ENCODE measurements around the gene EMID1. TPM values are rescaled to one million over a fixed set of nuclear protein-coding genes. Genes with fewer than 3 reads are reported as not detected.

The EMID1 gene
- polyA plus RNA-seq, 1 donor (not counting 4 experiments of a cell fraction or from before 2014, with no cell fraction given), result not detected

DNA sequence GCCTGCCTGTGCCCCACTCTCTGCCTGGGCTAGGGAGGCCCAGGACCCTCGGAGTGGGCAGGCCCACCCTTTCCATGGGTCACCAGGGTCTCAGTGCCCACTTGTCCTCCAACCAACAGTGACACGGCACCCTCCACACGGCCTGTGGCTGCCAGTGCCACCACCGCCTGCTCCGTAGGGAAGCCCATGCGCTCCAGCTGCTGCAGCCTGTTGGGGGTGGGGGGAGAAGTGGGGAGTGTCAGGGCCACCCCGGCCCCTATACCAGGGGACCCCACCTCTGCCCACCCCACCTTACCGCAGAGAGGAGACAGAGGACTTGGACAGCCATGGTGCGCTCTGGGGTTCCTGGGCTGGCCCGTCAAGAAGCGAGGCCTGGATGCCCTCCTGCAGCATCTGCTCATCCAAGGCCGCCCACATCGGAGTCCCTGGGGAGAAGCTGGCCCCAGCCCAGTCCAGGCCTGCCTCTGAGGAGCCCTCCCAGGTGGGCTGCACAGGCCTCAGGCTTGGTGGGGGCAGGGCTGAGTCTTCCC lies 54.4 kb downstream of the EMID1 start:
- peaks cover 3% of the 10 kb centered on the region for H4K20me1 ChIP-seq (ENCODE audit: control insufficient read depth, extremely low read depth, insufficient read depth, low read length)
- H3K4me3 ChIP-seq (ENCODE audit: control insufficient read depth in 2 of 3, extremely low read depth in 1 of 3, insufficient read depth in 2 of 3, low read depth in 1 of 3, low read length in 3 of 3), result no peak overlapping the region
- no peak overlapping the region for H2AFZ ChIP-seq (ENCODE audit: control insufficient read depth, low read length)
- H3K27me3 ChIP-seq (ENCODE audit: control insufficient read depth, extremely low read depth, insufficient read depth, low read length), result no peaks in the 10 kb centered on the region
- no peaks in the 10 kb centered on the region for H3K9me3 ChIP-seq (ENCODE audit: control insufficient read depth, low read depth, low read length)
- H3K79me2 ChIP-seq (ENCODE audit: control insufficient read depth, insufficient read depth, low read length), result no peaks in the 10 kb centered on the region
- no peak for TF ChIP-seq EZH2 (IDR thresholded peaks at IDR 0.05; ENCODE audit: low read length)
- TF ChIP-seq, protein P1, sequence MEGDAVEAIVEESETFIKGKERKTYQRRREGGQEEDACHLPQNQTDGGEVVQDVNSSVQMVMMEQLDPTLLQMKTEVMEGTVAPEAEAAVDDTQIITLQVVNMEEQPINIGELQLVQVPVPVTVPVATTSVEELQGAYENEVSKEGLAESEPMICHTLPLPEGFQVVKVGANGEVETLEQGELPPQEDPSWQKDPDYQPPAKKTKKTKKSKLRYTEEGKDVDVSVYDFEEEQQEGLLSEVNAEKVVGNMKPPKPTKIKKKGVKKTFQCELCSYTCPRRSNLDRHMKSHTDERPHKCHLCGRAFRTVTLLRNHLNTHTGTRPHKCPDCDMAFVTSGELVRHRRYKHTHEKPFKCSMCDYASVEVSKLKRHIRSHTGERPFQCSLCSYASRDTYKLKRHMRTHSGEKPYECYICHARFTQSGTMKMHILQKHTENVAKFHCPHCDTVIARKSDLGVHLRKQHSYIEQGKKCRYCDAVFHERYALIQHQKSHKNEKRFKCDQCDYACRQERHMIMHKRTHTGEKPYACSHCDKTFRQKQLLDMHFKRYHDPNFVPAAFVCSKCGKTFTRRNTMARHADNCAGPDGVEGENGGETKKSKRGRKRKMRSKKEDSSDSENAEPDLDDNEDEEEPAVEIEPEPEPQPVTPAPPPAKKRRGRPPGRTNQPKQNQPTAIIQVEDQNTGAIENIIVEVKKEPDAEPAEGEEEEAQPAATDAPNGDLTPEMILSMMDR (optimal IDR thresholded peaks at IDR 0.05 in 1 of 3, IDR thresholded peaks at IDR 0.05 in 1 of 3, conservative IDR thresholded peaks at IDR 0.05 in 1 of 3; ENCODE audit: extremely low read depth in 1 of 3, insufficient read depth in 2 of 3, low read length in 3 of 3), result no peak
- dilution Hi-C loops (cut with MboI; ENCODE audit: extremely low pct_ligation_motif_present, low sequenced_read_pairs), result no loop called here
- no peak overlapping the region for H3K9ac ChIP-seq (ENCODE audit: control insufficient read depth, extremely low read depth, insufficient read depth, low read length)
- peaks cover 2 to 10% of the 10 kb centered on the region in 2 experiments for H3K36me3 ChIP-seq (ENCODE audit: control insufficient read depth in 2 of 2, extremely low read depth in 1 of 2, insufficient read depth in 2 of 2, low read length in 2 of 2)
- no peaks in the 10 kb centered on the region for H3K4me1 ChIP-seq (ENCODE audit: control insufficient read depth, extremely low read depth, insufficient read depth, low read length)
- no peak overlapping the region for H3K27ac ChIP-seq (ENCODE audit: control insufficient read depth, insufficient read depth, low read length)
- no peak for FAIRE-seq
- H3K9me1 ChIP-seq (ENCODE audit: control insufficient read depth, extremely low read depth, insufficient read depth, low read length), result no peaks in the 10 kb centered on the region
- no peak overlapping the region for H3K4me2 ChIP-seq (ENCODE audit: control insufficient read depth, extremely low read depth, insufficient read depth, low read depth, low read length)
- no peak for DNase-seq (ENCODE audit: low read depth, low spot score)

GRCh38 chr22:29260601-29261315 lies 55.1 kb downstream of the EMID1 start:
- DNase-seq (ENCODE audit: low read depth, low spot score) (no peak), FAIRE-seq (no peak)
- H2AFZ ChIP-seq (ENCODE audit: control insufficient read depth, low read length), result no peak overlapping the region
- no peak overlapping the region for H3K4me3 ChIP-seq (ENCODE audit: control insufficient read depth in 2 of 3, extremely low read depth in 1 of 3, insufficient read depth in 2 of 3, low read depth in 1 of 3, low read length in 3 of 3)
- H3K79me2 ChIP-seq (ENCODE audit: control insufficient read depth, insufficient read depth, low read length), result no peaks in the 10 kb centered on the region
- no peaks in the 10 kb centered on the region for H3K27me3 ChIP-seq (ENCODE audit: control insufficient read depth, extremely low read depth, insufficient read depth, low read length)
- H3K27ac ChIP-seq (ENCODE audit: control insufficient read depth, insufficient read depth, low read length), result no peak overlapping the region
- no peaks in the 10 kb centered on the region for H3K9me3 ChIP-seq (ENCODE audit: control insufficient read depth, low read depth, low read length)
- dilution Hi-C loops (cut with MboI; ENCODE audit: extremely low pct_ligation_motif_present, low sequenced_read_pairs), result no loop called here
- H3K4me1 ChIP-seq (ENCODE audit: control insufficient read depth, extremely low read depth, insufficient read depth, low read length), result no peaks in the 10 kb centered on the region
- H3K36me3 ChIP-seq (ENCODE audit: control insufficient read depth in 2 of 2, extremely low read depth in 1 of 2, insufficient read depth in 2 of 2, low read length in 2 of 2), result peaks cover 8 to 14% of the 10 kb centered on the region in 2 experiments
- no peak overlapping the region for H3K9ac ChIP-seq (ENCODE audit: control insufficient read depth, extremely low read depth, insufficient read depth, low read length)
- TF ChIP-seq, protein P1 (optimal IDR thresholded peaks at IDR 0.05 in 1 of 3, IDR thresholded peaks at IDR 0.05 in 1 of 3, conservative IDR thresholded peaks at IDR 0.05 in 1 of 3; ENCODE audit: extremely low read depth in 1 of 3, insufficient read depth in 2 of 3, low read length in 3 of 3), result no peak
- no peak for TF ChIP-seq EZH2 (IDR thresholded peaks at IDR 0.05; ENCODE audit: low read length)
- peaks cover 3% of the 10 kb centered on the region for H4K20me1 ChIP-seq (ENCODE audit: control insufficient read depth, extremely low read depth, insufficient read depth, low read length)
- H3K9me1 ChIP-seq (ENCODE audit: control insufficient read depth, extremely low read depth, insufficient read depth, low read length), result no peaks in the 10 kb centered on the region
- no peak overlapping the region for H3K4me2 ChIP-seq (ENCODE audit: control insufficient read depth, extremely low read depth, insufficient read depth, low read depth, low read length)

Measured in keratinocyte (primary cell).